HG03025 (cell line): ENCODE data around the gene CCDC9B.

ENCODE experiments used
- ATAC-seq: cut with Tn5 transposase; IDR thresholded peaks from one replicate; pipeline ENCODE4 v1.9.1; 2021; ENCODE audit warnings: mild to moderate bottlenecking, moderate library complexity; ENCODE audit not compliant: unreplicated experiment, low FRiP score

Gene CCDC9B

GRCh38 chr15:40293905-40294895 lies 46.5 kb downstream of the CCDC9B start:
- ATAC-seq, result no peak

- no peak for ATAC-seq
Measured at GRCh38 chr15:40293006-40293405, 47.7 kb downstream of the CCDC9B start.

- ATAC-seq, result no peak
Measured at GRCh38 chr15:40292246-40292645, 48.5 kb downstream of the CCDC9B start.

GRCh38 chr15:40290918-40291574 lies 49.7 kb downstream of the CCDC9B start:
- no peak for ATAC-seq

- no peak for ATAC-seq
Measured at GRCh38 chr15:40290545-40290917, 50.2 kb downstream of the CCDC9B start.

- ATAC-seq, result no peak
Measured at GRCh38 chr15:40289140-40289775, 51.5 kb downstream of the CCDC9B start.

- ATAC-seq, result no peak
Measured at GRCh38 chr15:40287968-40288367, 52.8 kb downstream of the CCDC9B start.

- no peak for ATAC-seq
Measured at GRCh38 chr15:40287505-40287904, 53.2 kb downstream of the CCDC9B start.

- no peak for ATAC-seq
Measured at GRCh38 chr15:40286794-40287193, 53.9 kb downstream of the CCDC9B start.

GRCh38 chr15:40286061-40286532 lies 54.6 kb downstream of the CCDC9B start:
- ATAC-seq, result no peak

- ATAC-seq, result no peak
Measured at GRCh38 chr15:40285554-40286011, 55.2 kb downstream of the CCDC9B start.

- no peak for ATAC-seq
Measured at GRCh38 chr15:40285151-40285550, 55.6 kb downstream of the CCDC9B start.

- no peak for ATAC-seq
Measured at GRCh38 chr15:40283615-40284300, 57.0 kb downstream of the CCDC9B start.

GRCh38 chr15:40282869-40283614 lies 57.7 kb downstream of the CCDC9B start, which contains the start of gene ANKRD63:
ANKRD63 (minus strand) TSS chr15:40283064; CDS start chr15:40282586, 478 bp downstream.
- no peak for ATAC-seq

GRCh38 chr15:40282147-40282868 lies 58.4 kb downstream of the CCDC9B start:
- no peak for ATAC-seq

- no peak for ATAC-seq
Measured at GRCh38 chr15:40281801-40282146, 59.0 kb downstream of the CCDC9B start.
